IPS DF 19.7 (cell line): ENCODE data around the gene RPS3.
"Not testable (repeated sequence)": the region's sequence is repeated elsewhere in the genome, so short reads cannot be mapped to it uniquely, and the experiment has no call there.

ENCODE experiments used
- DNase-seq: peaks from one replicate; pipeline ENCODE4 v3.0.0-alpha.2; 2013; ENCODE audit warnings: low read depth, low spot score

Gene RPS3

GRCh38 chr11:75399344-75400145 is at the start of gene RPS3:
Gene RPS3 (plus strand): TSS chr11:75399518. CDS start chr11:75399548, 30 bp downstream.
- DNase-seq, result peak; percentile 80

- DNase-seq, result no peak
These were observed 49.7 kb upstream of the RPS3 start for GRCh38 chr11:75349521-75350116.

GRCh38 chr11:75350122-75350742 is 49.1 kb upstream of the RPS3 start:
- DNase-seq, result no peak

GRCh38 chr11:75350743-75351540 is 48.4 kb upstream of the RPS3 start:
- DNase-seq, result no peak

GRCh38 chr11:75351541-75351790 is 47.9 kb upstream of the RPS3 start, which contains the start of gene ARRB1:
Gene ARRB1 (minus strand): TSS chr11:75351661. CDS start chr11:75351607, 54 bp downstream.
- DNase-seq, result no peak

GRCh38 chr11:75351791-75352587 is 47.3 kb upstream of the RPS3 start:
- DNase-seq, result no peak

GRCh38 chr11:75352588-75353206 is 46.6 kb upstream of the RPS3 start:
- DNase-seq, result no peak

- DNase-seq, result no peak
These were observed 44.3 kb upstream of the RPS3 start for GRCh38 chr11:75355051-75355450.

- DNase-seq, result no peak
These were observed 42.7 kb upstream of the RPS3 start for GRCh38 chr11:75356613-75357012.

GRCh38 chr11:75362285-75362684 is 37.0 kb upstream of the RPS3 start:
- not testable (repeated sequence) for DNase-seq

GRCh38 chr11:75365711-75366181 is 33.6 kb upstream of the RPS3 start:
- no peak for DNase-seq

- DNase-seq, result not testable (repeated sequence)
These were observed 32.5 kb upstream of the RPS3 start for GRCh38 chr11:75366826-75367225.

GRCh38 chr11:75369560-75370255 is 29.6 kb upstream of the RPS3 start:
- DNase-seq, result no peak

GRCh38 chr11:75371949-75372876 is 27.1 kb upstream of the RPS3 start:
- DNase-seq, result no peak

- no peak for DNase-seq
These were observed 26.1 kb upstream of the RPS3 start for GRCh38 chr11:75373201-75373600.

- no peak for DNase-seq
These were observed 24.7 kb upstream of the RPS3 start for GRCh38 chr11:75374646-75375045.

- no peak for DNase-seq
These were observed 23.7 kb upstream of the RPS3 start for GRCh38 chr11:75375626-75376025.

- DNase-seq, result no peak
These were observed 23.1 kb upstream of the RPS3 start for GRCh38 chr11:75376175-75376574.

GRCh38 chr11:75378776-75379175 is 20.5 kb upstream of the RPS3 start:
- DNase-seq, result not testable (repeated sequence)
